GM12878 (cell line): ENCODE data around the gene DENND1A. TPM values are rescaled to one million over a fixed set of nuclear protein-coding genes. Genes with fewer than 3 reads are reported as not detected.

ENCODE experiments used
- BMI1 ChIP-seq: fragments of 450-650 bp; IDR thresholded peaks from 2 replicates; pipeline ENCODE4 v1.6.1; 2016; ENCODE audit warnings: mild to moderate bottlenecking, moderate library complexity, borderline replicate concordance
- ESRRA ChIP-seq: IDR thresholded peaks from 2 replicates; pipeline ENCODE4 v1.6.1; 2012; ENCODE audit warnings: mild to moderate bottlenecking, low read length, improper control_type of control experiment
- FOS ChIP-seq: IDR thresholded peaks from 3 replicates; pipeline ENCODE4 v1.6.1; 2011; ENCODE audit warnings: borderline replicate concordance; ENCODE audit not compliant: insufficient read length; ENCODE audit errors: extremely low read depth
- GABPA ChIP-seq: IDR thresholded peaks from 2 replicates; pipeline ENCODE4 v1.6.1; 2014; ENCODE audit warnings: antibody characterized with exemption, low read depth, mild to moderate bottlenecking, inconsistent platforms
- JUNB ChIP-seq: IDR thresholded peaks from 2 replicates; pipeline ENCODE4 v1.6.1; 2016; ENCODE audit warnings: antibody characterized with exemption, mild to moderate bottlenecking
- MYB ChIP-seq: fragments of 150-350 bp; IDR thresholded peaks from 2 replicates; pipeline ENCODE4 v1.6.1; 2014; ENCODE audit warnings: mild to moderate bottlenecking, low read depth, low read length, borderline replicate concordance
- POLR2A ChIP-seq: IDR thresholded peaks from 2 replicates; pipeline ENCODE4 v1.6.1; 2011; ENCODE audit warnings: low read depth, mild to moderate bottlenecking, low read length
- SREBF1 ChIP-seq: IDR thresholded peaks from 2 replicates; pipeline ENCODE4 v1.6.1; 2012; ENCODE audit warnings: mild to moderate bottlenecking, low read length
- SRF ChIP-seq, 2 experiments: IDR thresholded peaks; 2 replicates each; pipeline ENCODE4 v1.6.1; 2011; ENCODE audit warnings: low read depth in 2 of 2, low read length in 2 of 2, mild to moderate bottlenecking in 1 of 2, moderate library complexity in 1 of 2
- SUZ12 ChIP-seq: fragments of 200-600 bp; sonication (generic); IDR thresholded peaks from one replicate; pipeline ENCODE4 v1.6.1; 2018; ENCODE audit warnings: antibody characterized with exemption, mild to moderate bottlenecking; ENCODE audit not compliant: unreplicated experiment
- TCF12 ChIP-seq: IDR thresholded peaks from 2 replicates; pipeline ENCODE4 v1.6.1; 2011; ENCODE audit warnings: low read depth, mild to moderate bottlenecking, low read length
- ZNF384 ChIP-seq: IDR thresholded peaks from 2 replicates; pipeline ENCODE4 v1.6.1; 2012; ENCODE audit warnings: low read depth, mild to moderate bottlenecking, low read length, improper control_type of control experiment, borderline replicate concordance
- polyA plus RNA-seq, 11 experiments: library from polyadenylated mRNA; depleted of rRNA in 4 of 11; unstranded in 6 of 11; stranded (reverse) in 5 of 11; fragments of >200 nt; fragmentation: Nextera tagmentation in 4 of 11; fragmentation: Illumina TruSeq in 1 of 11; extraction: Ambion mirVana in 4 of 11; extraction: Trizol in 1 of 11; gene quantifications; 1 replicate in 1 of 11; 2 replicates in 10 of 11; pipeline versions ENCODE4 v1.2.1 to v1.2.3, GENCODE V29; 2011 to 2016; ENCODE audit warnings: inconsistent platforms in 2 of 11, missing spikeins in 2 of 11, low read depth in 1 of 11
- total RNA-seq, 4 experiments: library from RNA; depleted of rRNA in 3 of 4; stranded (reverse); fragments of >200 nt in 3 of 4; fragmentation: Illumina TruSeq in 1 of 4; extraction: Trizol in 1 of 4; gene quantifications; 2 replicates each; pipeline versions ENCODE4 v1.2.1 to v1.2.3, GENCODE V29; 2013 to 2021
- TF ChIP-seq, protein P1 (sequence below): fragments of 450-650 bp; formaldehyde crosslinking; IDR thresholded peaks from 2 replicates; pipeline ENCODE4 v1.5.0; 2022; ENCODE audit warnings: mild to moderate bottlenecking, missing genetic modification characterization
- TF ChIP-seq, protein P2 (sequence below): fragments of 450-650 bp; IDR thresholded peaks from 2 replicates; pipeline ENCODE4 v1.6.1; 2017; ENCODE audit warnings: mild to moderate bottlenecking, moderate library complexity
- TF ChIP-seq, protein P3 (sequence below): IDR thresholded peaks from 2 replicates; pipeline ENCODE4 v1.6.1; 2011; ENCODE audit warnings: borderline replicate concordance, low read depth, mild to moderate bottlenecking, moderate library complexity, mixed read lengths, low read length; ENCODE audit not compliant: insufficient read depth; ENCODE audit errors: extremely low read length
- TF ChIP-seq, protein P4 (sequence below): IDR thresholded peaks from 2 replicates; pipeline ENCODE4 v1.6.1; 2012; ENCODE audit warnings: low read depth, low read length, improper control_type of control experiment
- TF ChIP-seq, protein P5 (sequence below): fragments of 450-650 bp; IDR thresholded peaks from 2 replicates; pipeline ENCODE4 v1.6.1; 2016; ENCODE audit warnings: mild to moderate bottlenecking, moderate library complexity, borderline replicate concordance

DENND1A gene
- total and polyA plus RNA-seq, 10 of the 15 experiments (the other 5 are each of a cell fraction or from before 2014, with no cell fraction given): 14.1 to 48.6 (median 35.2) TPM

DNA sequence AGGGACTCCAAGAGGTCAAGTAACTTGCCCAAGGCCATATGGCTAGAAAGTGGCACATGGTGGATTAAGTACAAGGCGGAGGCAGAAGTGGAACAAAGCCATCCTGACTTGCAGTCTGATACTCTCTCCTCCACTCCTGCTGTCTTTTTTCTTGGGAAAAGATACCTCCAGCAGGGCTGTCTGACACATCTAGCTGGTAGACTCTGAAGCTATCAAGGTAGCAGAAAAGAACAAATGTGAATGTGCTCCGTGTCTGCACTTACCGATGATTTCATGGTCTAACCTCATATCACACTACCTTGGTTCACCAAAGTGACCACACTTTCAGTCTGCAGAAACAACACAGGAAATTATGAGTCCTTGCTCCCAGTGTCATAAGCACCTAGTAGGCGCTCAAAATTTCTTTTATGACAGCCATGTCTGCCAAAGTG lies 289.1 kb downstream of the DENND1A start (continued):
- TF ChIP-seq SRF (IDR thresholded peaks at IDR 0.05; ENCODE audit: low read depth in 2 of 2, low read length in 2 of 2): no peak
- TF ChIP-seq ZNF384: 0 out of 2 replicates have a peak, but pooled peaks have one; percentile 7
- TF ChIP-seq JUNB: 0 out of 2 replicates have a peak, but pooled peaks have one; percentile 20
- TF ChIP-seq, protein P1, sequence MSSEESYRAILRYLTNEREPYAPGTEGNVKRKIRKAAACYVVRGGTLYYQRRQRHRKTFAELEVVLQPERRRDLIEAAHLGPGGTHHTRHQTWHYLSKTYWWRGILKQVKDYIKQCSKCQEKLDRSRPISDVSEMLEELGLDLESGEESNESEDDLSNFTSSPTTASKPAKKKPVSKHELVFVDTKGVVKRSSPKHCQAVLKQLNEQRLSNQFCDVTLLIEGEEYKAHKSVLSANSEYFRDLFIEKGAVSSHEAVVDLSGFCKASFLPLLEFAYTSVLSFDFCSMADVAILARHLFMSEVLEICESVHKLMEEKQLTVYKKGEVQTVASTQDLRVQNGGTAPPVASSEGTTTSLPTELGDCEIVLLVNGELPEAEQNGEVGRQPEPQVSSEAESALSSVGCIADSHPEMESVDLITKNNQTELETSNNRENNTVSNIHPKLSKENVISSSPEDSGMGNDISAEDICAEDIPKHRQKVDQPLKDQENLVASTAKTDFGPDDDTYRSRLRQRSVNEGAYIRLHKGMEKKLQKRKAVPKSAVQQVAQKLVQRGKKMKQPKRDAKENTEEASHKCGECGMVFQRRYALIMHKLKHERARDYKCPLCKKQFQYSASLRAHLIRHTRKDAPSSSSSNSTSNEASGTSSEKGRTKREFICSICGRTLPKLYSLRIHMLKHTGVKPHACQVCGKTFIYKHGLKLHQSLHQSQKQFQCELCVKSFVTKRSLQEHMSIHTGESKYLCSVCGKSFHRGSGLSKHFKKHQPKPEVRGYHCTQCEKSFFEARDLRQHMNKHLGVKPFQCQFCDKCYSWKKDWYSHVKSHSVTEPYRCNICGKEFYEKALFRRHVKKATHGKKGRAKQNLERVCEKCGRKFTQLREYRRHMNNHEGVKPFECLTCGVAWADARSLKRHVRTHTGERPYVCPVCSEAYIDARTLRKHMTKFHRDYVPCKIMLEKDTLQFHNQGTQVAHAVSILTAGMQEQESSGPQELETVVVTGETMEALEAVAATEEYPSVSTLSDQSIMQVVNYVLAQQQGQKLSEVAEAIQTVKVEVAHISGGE (CRISPR knock-in tag): no peak
- no peak for TF ChIP-seq SREBF1
- no peak for TF ChIP-seq GABPA
- TF ChIP-seq FOS: no peak
- no peak for TF ChIP-seq POLR2A
- TF ChIP-seq, protein P2, sequence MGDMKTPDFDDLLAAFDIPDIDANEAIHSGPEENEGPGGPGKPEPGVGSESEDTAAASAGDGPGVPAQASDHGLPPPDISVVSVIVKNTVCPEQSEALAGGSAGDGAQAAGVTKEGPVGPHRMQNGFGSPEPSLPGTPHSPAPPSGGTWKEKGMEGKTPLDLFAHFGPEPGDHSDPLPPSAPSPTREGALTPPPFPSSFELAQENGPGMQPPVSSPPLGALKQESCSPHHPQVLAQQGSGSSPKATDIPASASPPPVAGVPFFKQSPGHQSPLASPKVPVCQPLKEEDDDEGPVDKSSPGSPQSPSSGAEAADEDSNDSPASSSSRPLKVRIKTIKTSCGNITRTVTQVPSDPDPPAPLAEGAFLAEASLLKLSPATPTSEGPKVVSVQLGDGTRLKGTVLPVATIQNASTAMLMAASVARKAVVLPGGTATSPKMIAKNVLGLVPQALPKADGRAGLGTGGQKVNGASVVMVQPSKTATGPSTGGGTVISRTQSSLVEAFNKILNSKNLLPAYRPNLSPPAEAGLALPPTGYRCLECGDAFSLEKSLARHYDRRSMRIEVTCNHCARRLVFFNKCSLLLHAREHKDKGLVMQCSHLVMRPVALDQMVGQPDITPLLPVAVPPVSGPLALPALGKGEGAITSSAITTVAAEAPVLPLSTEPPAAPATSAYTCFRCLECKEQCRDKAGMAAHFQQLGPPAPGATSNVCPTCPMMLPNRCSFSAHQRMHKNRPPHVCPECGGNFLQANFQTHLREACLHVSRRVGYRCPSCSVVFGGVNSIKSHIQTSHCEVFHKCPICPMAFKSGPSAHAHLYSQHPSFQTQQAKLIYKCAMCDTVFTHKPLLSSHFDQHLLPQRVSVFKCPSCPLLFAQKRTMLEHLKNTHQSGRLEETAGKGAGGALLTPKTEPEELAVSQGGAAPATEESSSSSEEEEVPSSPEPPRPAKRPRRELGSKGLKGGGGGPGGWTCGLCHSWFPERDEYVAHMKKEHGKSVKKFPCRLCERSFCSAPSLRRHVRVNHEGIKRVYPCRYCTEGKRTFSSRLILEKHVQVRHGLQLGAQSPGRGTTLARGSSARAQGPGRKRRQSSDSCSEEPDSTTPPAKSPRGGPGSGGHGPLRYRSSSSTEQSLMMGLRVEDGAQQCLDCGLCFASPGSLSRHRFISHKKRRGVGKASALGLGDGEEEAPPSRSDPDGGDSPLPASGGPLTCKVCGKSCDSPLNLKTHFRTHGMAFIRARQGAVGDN: peak; percentile 30; the same call in 1 of the 2 replicates
- TF ChIP-seq, protein P3, sequence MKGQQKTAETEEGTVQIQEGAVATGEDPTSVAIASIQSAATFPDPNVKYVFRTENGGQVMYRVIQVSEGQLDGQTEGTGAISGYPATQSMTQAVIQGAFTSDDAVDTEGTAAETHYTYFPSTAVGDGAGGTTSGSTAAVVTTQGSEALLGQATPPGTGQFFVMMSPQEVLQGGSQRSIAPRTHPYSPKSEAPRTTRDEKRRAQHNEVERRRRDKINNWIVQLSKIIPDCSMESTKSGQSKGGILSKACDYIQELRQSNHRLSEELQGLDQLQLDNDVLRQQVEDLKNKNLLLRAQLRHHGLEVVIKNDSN: no peak
- TF ChIP-seq, protein P4, sequence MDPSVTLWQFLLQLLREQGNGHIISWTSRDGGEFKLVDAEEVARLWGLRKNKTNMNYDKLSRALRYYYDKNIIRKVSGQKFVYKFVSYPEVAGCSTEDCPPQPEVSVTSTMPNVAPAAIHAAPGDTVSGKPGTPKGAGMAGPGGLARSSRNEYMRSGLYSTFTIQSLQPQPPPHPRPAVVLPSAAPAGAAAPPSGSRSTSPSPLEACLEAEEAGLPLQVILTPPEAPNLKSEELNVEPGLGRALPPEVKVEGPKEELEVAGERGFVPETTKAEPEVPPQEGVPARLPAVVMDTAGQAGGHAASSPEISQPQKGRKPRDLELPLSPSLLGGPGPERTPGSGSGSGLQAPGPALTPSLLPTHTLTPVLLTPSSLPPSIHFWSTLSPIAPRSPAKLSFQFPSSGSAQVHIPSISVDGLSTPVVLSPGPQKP: no peak
- TF ChIP-seq, protein P5, sequence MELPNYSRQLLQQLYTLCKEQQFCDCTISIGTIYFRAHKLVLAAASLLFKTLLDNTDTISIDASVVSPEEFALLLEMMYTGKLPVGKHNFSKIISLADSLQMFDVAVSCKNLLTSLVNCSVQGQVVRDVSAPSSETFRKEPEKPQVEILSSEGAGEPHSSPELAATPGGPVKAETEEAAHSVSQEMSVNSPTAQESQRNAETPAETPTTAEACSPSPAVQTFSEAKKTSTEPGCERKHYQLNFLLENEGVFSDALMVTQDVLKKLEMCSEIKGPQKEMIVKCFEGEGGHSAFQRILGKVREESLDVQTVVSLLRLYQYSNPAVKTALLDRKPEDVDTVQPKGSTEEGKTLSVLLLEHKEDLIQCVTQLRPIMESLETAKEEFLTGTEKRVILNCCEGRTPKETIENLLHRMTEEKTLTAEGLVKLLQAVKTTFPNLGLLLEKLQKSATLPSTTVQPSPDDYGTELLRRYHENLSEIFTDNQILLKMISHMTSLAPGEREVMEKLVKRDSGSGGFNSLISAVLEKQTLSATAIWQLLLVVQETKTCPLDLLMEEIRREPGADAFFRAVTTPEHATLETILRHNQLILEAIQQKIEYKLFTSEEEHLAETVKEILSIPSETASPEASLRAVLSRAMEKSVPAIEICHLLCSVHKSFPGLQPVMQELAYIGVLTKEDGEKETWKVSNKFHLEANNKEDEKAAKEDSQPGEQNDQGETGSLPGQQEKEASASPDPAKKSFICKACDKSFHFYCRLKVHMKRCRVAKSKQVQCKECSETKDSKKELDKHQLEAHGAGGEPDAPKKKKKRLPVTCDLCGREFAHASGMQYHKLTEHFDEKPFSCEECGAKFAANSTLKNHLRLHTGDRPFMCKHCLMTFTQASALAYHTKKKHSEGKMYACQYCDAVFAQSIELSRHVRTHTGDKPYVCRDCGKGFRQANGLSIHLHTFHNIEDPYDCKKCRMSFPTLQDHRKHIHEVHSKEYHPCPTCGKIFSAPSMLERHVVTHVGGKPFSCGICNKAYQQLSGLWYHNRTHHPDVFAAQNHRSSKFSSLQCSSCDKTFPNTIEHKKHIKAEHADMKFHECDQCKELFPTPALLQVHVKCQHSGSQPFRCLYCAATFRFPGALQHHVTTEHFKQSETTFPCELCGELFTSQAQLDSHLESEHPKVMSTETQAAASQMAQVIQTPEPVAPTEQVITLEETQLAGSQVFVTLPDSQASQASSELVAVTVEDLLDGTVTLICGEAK: no peak
- no peak for TF ChIP-seq BMI1
- no peak for TF ChIP-seq ESRRA
- no peak for TF ChIP-seq MYB
- no peak for TF ChIP-seq SUZ12
- TF ChIP-seq TCF12: no peak
